GM21529 (cell line): ENCODE data around the gene MGA.
"Not testable (repeated sequence)": the region's sequence is repeated elsewhere in the genome, so short reads cannot be mapped to it uniquely, and the experiment has no call there.

Source experiments
- ATAC-seq: cut with Tn5 transposase; IDR thresholded peaks from one replicate; pipeline ENCODE4 v1.9.1; 2021; ENCODE audit not compliant: unreplicated experiment

MGA gene

DNA sequence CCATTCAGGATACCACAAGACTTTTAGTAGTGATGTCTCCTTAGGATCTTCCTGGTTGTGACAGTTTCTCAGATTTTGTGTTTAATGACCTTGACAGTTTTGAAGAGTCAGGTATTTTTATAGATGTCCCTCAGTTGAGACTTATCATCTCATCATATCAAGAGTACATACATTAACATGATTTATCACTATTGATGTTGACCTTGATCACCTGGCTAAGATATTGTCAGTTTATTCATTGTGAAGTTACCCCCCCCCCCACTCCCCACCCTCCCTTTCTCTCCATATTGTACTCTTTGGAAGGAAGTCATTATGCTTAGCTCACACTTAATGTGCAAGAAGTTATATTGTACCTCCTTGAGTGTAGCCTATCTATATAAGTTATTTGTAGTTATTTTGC is 42.9 kb downstream of the MGA start:
- no peak for ATAC-seq

DNA sequence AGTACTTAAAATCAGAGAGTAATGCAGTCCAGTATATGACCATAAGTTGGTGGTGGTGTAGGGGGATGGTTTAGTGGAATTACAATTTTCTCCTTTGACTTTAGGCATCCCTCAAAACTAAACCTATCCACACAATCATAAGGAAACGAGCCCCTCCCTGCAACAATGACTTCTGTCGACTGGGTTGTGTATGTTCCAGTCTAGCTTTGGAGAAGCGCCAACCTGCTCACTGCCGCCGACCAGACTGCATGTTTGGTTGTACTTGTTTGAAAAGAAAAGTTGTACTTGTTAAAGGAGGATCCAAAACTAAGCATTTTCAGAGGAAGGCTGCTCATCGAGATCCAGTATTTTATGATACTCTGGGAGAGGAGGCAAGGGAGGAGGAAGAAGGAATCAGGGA is 52.8 kb downstream of the MGA start:
- ATAC-seq, result no peak

DNA sequence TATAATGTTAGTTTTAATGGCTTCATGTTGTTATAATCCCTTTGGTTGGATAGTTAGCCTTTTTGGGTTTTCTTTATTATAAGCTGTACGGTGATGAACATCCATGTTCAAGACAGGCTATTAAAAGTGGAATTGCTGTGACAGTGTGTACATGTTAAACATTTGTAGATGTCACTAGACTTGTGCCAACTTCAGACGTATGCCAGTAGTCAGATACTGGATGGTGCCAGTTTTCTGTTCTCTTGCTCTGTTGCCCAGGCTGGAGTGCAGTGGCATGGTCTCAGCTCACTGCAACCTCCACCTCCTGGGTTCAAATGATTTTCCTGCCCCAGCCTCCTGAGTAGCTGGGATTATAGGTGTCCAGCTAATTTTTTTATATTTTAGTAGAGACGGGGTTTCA is 54.1 kb downstream of the MGA start:
- no peak for ATAC-seq

DNA sequence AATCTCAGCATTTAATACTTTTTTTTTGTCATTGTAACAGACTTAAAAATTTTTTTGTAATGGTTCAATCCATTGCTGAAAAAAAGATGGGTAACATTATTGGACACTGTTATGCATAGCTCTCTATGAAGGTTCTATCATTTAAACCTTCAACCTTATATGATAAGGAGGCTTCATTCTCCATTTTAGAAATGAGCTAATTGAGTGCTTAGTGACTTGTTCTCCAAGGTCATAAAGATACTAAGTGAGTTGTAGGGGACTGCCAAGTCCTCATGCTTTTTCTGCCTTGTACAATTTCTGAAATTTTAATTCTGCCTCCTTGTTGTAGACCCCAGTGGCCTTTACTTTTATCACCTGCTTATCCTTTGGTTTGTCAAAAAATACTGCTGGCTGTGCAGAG is 56.7 kb downstream of the MGA start:
- no peak for ATAC-seq

DNA sequence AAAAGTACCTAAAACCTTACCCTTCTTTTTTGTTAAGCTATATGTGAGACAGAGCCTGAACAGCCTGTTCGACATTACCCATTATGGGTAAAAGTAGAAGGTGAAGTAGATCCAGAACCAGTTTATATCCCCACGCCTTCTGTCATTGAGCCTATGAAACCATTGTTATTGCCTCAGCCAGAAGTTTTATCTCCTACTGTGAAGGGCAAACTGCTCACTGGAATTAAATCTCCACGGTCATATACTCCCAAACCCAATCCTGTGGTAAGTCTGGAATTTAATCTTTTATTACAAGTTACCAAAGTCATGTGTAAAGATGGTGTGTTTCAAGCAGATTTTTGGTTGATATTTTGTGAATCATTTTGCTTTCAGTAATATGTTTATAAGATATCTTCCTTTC is 66.9 kb downstream of the MGA start:
- ATAC-seq, result no peak

DNA sequence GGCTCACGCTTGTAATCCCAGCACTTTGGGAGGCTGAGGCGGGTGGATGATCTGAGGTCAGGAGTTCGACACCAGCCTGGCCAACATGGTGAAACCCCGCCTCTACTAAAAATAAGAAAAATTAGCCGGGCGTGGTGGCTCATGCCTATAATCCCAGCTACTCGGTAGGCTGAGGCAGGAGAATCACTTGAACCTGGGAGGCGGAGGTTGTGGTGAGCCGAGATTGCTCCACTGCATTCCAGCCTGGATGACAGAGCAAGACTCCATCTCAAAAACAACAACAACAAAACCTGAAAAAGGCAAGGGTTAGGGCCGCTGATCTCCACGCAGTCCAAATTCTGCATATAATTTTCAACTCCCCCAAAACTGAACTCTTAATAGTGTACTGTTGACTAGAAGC is 67.9 kb downstream of the MGA start:
- ATAC-seq, result not testable (repeated sequence)

DNA sequence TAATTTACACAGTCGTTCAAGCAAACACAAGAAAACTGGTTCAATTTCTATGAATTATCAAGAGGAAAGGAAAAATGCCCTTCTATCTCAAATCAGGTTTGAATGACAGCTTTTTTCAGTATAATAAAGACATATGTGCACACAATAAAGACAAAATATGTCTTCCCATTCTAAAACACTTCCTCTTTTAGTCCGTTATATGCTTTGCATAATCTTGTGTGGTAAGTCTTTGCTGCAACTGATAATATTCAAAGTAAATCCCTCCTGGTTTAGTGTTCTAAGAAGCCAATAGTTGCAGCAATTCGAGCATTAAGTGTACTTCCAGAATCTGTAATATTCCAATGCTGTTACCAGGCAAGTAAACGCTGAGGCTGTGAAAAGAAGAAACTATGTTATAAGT is 70.3 kb downstream of the MGA start:
- ATAC-seq, result no peak

DNA sequence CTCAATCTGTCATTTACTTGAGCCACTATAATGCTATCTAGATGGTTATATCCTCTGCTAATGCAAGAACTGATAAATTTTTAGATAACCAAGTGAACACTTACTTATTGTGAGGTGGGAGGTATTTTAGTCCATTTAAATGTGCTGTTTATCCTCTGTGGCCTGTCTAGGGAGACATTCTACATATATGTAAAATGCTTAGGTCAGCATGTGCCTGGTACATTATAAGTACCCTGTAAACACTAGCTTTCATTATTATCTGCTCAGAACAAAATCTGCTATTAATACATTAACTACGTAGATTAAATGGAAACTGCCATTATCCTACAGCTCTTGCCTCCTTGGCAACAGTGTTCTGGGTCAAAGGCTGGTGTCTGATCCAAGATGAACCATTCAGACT is 72.3 kb downstream of the MGA start:
- no peak for ATAC-seq

DNA sequence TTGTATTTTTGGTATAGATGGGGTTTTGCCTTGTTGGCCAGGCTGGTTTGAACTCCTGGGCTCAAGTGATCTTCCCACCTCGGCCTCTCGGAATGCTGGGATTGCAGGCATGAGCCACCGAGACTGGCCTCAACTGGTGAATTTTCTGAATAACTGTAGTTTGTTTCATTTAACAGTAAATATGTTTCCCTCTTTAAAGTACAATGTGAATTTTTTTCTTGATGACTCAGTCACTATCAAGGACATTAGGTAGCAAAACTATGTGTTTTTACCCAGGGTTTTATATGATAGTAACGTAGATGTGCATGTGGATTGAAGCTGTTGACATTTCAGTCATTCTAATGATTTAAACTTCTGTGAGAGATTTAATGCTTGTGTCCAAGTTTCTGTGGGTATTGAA is 73.9 kb downstream of the MGA start:
- ATAC-seq, result no peak

DNA sequence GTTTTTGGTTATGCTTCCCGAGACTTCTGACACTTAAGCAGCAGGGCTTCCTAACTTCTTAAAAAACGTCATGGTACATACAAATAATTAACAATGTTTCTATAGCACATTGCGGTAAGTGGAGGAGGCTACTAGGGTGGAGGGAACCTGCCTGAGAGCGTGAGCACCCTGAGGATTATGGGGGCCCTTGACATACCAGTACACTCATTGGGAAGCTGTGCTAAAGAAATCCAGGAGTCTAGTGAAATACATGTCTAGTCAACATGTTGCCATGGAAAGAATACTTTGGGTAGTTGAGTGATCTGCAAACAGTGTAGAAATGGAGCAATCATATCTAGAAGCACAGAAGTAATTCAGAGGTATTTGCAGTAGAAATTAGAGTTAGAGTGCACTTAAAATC is 74.8 kb downstream of the MGA start:
- no peak for ATAC-seq

DNA sequence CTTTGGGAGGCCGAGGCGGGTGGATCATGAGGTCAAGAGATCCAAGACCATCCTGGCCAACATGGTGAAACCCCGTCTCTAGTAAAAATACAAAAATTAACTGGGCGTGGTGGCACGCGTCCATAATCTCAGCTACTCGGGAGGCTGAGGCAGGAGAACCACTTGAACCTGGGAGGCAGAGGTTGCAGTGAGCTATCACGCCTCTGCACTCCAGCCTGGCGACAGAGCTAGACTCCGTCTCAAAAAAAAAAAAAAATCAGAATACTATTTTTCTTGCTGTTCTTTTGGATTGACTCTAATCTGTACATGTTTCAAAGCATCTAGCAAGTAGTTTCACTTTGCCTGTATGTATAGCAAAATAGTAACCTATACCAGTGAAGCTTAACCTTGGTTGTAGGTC is 75.3 kb downstream of the MGA start:
- not testable (repeated sequence) for ATAC-seq

DNA sequence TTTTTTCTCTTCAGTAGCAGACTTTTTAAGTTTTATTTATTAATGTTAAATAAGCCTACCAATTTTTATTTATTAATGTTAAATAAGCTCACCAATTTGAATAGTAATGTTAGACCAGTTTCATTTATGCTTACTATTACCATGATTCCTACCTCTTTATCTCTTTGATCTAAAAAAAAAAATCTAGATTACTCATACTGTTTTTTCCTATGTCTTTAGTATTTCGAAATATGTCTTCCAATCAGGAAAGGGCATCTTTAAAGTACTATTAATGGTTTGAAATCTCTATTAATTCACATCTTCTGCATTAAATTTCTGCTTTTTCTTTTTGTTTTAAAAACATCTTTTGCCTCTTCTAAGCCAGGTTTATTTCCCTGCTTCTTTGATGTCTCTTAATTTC is 86.6 kb downstream of the MGA start:
- no peak for ATAC-seq

DNA sequence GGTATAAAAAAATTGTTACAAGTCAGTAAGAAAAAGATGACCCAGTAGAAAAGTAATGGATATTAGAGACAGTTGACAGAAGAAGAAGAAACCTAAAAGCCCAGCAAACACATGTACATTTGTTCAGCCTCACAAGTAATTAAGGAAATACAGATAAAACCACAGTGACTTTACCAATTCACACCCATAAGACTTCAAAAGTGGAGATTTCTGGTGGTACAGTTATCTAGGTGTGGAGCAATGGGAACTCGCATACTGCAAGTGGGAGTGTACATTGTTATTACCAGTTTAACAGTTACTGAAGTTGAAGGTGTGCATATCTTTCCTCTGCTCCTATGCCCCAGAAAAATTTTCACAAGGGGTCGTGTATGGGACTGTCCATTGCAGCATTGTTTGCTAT is 96.0 kb downstream of the MGA start:
- no peak for ATAC-seq

DNA sequence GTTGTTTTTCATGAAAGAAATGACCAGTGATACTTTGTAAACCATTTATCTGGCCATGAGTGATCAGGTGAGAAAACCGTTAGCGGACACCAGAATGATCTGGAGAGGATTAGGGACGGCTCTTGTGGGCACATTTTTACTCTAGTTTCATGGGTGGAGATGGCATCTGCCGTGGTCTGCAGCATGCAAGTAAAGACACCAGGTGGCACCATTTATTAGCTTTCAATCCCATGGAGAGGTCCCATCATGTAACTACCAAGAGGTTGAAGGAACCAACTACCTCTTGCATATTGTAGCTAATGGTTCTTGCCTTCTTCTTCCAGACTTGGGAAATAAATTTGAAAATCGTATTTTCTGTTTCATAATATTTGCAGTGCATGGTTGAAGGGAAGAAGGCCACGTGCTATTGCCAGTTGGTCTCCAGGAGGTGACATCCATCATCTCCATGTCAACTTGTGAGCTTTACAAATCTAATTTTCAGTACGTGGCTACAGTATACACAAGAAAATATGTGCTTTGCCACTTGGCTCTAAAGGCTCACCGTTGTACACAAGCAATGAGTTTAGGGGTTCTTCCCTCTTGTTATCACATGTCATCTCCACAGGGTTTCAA is 112.6 kb downstream of the MGA start:
- no peak for ATAC-seq

DNA sequence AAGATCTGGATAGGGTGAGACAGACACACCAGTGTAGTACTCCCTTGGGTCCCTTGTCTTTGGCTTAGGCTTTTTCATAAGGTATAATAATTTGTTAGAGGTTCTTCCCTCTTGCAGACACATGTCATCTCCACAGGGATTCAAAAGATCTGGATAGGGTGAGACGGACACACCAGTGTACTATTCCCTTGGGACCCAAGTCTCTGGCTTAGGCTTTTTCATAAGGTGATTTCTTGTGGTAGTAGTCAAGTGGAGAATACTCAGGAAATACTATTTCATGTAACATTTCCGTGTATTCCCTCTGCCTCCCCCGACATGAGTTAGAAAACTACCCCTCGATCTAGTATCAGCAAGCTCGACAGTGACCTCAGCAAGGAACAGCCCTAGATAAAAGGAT is 113.1 kb downstream of the MGA start:
- ATAC-seq, result no peak

DNA sequence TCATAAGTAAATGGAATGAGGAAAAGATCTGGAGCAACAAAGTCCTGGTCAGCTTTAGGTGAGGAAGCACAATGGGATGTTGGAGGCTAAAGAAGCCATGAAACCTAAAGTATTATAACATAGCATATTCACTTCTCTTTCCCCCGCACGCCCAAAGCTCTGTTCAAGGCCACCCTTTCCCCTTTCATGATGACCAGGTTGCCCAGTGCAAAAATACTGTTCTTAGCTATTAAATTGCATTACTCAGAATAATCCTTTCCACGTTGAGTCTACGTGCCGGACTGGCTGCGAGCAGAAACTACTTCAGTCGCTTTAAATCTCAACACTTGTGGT is 113.5 kb downstream of the MGA start:
- ATAC-seq, result no peak

DNA sequence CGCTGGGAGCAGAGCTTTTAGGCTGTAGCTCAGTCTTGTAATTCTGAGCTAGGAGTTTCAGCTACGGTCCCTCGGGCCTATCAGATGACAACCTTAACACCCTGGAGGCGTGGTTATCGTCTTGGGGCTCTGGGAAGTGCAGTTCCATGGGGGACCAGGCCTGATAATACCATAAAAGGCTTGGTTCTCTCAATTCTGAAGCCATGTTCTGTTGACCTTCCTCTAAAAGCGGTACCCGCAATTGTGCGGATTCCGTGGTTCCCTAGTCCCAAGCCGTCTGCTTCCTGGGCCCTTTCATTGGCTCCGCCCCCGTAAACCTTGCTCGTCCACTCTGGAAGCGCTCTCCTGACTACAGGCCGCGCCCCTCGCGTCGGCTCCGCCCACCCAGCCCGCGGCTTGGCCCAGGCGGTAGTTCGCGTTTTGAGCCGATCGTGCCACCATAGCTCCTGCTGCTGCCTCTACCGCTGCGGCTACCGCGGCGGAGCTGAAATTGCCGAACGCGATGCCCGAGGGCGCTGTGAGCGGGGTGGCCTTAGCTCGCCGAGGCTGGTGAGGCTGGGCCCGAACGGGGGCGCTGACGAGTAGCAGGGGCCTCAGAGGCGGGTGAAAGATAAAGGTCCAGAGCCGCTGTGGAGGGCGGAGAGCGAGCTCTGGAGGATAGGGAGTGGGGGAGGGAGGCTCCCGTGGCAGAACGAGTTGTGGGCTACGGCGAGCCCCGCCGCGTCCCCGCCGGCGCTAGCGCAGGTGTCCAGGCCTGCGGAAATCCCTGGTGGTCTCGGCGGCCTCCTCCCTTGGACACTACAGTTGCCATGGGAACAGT is 114.1 kb downstream of the MGA start, which contains the start of gene MAPKBP1:
Gene MAPKBP1 (plus strand): TSS at position 423 of the 820 bp plus-strand sequence. CDS start 792 bp downstream, outside the sequence.
- peak; percentile 77 for ATAC-seq

DNA sequence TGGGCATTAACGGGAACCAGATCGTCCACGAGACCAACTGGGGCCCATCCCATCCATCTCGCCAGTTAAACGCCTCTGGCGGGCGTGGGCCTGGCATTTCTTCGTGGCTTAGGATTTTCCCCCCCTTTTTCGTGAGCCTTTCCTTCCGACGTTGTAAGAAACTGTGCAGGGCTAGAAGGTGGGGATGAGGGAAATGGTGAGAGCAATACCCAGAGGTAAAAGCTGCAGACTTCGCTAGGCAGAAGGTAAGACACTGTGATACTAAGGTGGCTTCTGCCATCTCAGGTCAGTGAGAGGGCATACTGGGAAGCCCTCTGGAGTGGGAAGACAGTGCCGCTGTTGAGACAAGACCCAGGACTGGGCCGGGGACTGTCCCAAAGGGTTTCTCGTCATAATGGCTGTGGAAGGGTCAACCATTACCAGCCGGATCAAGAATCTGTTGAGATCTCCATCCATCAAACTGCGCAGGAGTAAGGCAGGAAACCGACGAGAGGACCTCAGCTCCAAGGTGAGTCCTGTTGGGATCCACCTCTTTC is 114.7 kb downstream of the MGA start:
- ATAC-seq, result no peak

DNA sequence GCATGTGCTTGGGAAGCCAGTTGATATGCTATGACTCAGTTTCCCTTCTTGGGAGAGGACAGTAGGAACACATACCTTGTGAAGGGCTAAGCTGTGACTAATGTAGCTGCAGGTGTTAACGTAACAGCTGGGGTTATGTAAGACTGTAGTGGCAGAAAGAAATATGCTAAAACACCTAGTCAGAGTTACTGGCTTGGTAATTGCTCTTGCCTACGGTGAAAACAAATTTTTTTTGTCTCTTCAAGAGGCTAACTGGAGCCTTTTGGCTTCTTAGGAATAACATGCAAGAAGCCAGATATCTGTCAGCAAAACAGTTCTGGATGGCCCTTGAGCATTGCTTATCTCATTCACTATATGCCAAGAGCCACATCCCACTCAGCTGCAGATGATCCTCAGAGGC is 115.4 kb downstream of the MGA start:
- ATAC-seq, result no peak

DNA sequence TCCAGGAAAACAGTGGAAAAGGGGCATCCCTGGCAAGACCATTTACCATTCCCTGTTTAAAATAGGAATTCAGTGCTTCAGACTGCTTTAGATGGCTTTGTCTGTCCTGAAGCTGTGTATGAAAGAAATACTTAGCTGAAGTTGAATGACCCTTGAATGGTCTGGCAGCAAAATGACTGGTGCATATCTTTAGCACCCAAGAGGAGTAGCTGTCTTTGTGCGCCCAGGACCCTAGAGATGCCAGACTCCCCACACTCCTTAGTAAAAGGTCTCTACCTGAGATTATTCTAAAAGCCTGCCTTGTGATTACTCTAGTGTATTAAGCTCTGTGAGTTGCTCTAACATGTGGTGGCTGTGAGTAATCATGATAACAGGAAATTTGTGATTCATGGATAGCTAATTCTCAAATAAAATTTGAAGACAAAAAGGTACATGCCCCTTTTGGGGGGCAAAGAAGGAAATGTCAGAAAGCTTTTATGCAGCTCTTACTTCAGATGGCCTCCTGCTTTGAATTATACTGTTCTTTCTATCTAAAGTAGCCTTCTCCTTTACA is 117.3 kb downstream of the MGA start:
- no peak for ATAC-seq

DNA sequence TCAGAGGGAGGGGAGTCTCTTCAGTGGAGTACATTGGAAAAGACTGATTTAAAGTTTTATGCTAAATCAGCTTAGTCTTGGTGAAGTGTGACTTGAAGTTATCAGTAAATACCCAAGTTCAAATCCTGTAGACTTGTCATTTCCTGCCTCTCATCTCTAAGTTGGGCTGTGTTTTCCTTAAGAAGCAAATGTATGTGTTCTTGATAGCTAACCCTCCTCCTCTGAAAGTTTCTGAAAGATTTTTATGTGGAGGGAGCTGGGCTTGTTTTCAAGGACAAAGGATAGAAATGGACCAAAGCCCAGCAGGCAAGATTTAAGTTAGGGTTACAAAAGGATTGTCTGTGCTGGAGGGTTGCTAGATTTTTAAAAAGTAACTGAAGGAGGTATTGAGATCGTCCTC is 118.3 kb downstream of the MGA start:
- no peak for ATAC-seq

DNA sequence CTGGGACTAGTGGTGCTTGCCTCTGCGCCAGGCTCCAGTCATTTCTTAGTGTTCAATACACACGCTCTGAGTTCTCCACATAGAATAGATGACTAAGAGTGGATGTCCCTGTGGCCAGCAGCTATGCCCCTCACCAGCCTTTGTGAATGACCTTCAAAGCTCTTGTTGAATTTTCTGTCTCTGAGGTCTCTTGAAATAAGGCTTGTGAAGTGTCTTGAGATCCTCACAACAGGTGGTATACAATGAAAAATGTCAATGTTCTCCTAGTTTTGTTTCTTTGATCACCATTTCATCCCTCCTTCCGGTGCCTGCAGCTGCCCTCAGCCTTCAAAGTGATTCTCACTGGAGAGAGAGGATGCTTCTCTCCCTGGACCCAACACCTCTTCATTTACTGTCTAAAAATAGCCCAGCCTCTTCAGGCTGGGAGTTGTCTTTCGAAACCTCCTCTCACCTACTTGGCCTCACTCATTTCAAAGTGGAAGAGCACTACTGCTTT is 119.5 kb downstream of the MGA start:
- ATAC-seq, result no peak
